ENCODE data around the gene DENND10. TPM values are rescaled to one million over a fixed set of nuclear protein-coding genes. Genes with fewer than 3 reads are reported as not detected.
A peak's percentile ranks its signal among the peaks of the same experiment; 100 is the strongest.

DENND10 gene
- total and polyA plus RNA-seq, 4 donors: 17.9 to 37.7 (median 27.3) TPM

- Histone ChIP-seq H3K4me1 (ENCODE audit: control insufficient read depth in 4 of 4, insufficient read depth in 4 of 4, low read length in 3 of 4) (peaks cover 0 to 14% (median 6%) of the 10 kb centered on the region in 4 donors), H3K27ac (ENCODE audit: low read depth in 1 of 2, low read length in 2 of 2) (peak overlapping the region; percentile 28 to 50), H3K36me3 (ENCODE audit: control insufficient read depth in 4 of 4, insufficient read depth in 3 of 4, low read depth in 1 of 4, low read length in 3 of 4) (no peaks in the 10 kb centered on the region), H3K9ac (ENCODE audit: low read depth in 1 of 2, low read length in 2 of 2) (no peak overlapping the region), H3K27me3 (ENCODE audit: control insufficient read depth in 4 of 4, insufficient read depth in 4 of 4, low read length in 3 of 4) (no peaks in the 10 kb centered on the region), H3K4me3 (ENCODE audit: low read depth in 1 of 3, low read length in 3 of 3) (no peak overlapping the region), H3K9me3 (ENCODE audit: control insufficient read depth in 4 of 4, low read length in 3 of 4) (no peaks in the 10 kb centered on the region)
- DNase-seq (ENCODE audit: low spot score): no peak
- TF ChIP-seq MAX (IDR thresholded peaks at IDR 0.05) (no peak), GABPA (IDR thresholded peaks at IDR 0.05 in 1 of 2, conservative IDR thresholded peaks at IDR 0.05 in 1 of 2) (no peak), JUND (IDR thresholded peaks at IDR 0.05) (no peak), YY1 (IDR thresholded peaks at IDR 0.05) (no peak), ATF3 (IDR thresholded peaks at IDR 0.05) (no peak), SP1 (IDR thresholded peaks at IDR 0.05) (no peak), CTCF (IDR thresholded peaks at IDR 0.05; ENCODE audit: low read depth, low read length, missing input control) (no peak)
- 70% methylated on average over 11 of the region's 11 CpGs for WGBS
Measured at GRCh38 chr10:119084896-119085295, 19.0 kb upstream of the DENND10 start.

- Histone ChIP-seq H3K27ac (ENCODE audit: low read depth in 1 of 2, low read length in 2 of 2) (no peak overlapping the region), H3K36me3 (ENCODE audit: control insufficient read depth in 4 of 4, insufficient read depth in 3 of 4, low read depth in 1 of 4, low read length in 3 of 4) (no peaks in the 10 kb centered on the region), H3K4me3 (ENCODE audit: low read depth in 1 of 3, low read length in 3 of 3) (no peak overlapping the region), H3K9ac (ENCODE audit: low read depth in 1 of 2, low read length in 2 of 2) (no peak overlapping the region), H3K9me3 (ENCODE audit: control insufficient read depth in 4 of 4, low read length in 3 of 4) (no peaks in the 10 kb centered on the region), H3K4me1 (ENCODE audit: control insufficient read depth in 4 of 4, insufficient read depth in 4 of 4, low read length in 3 of 4) (peaks cover 0 to 14% (median 6%) of the 10 kb centered on the region in 4 donors), H3K27me3 (ENCODE audit: control insufficient read depth in 4 of 4, insufficient read depth in 4 of 4, low read length in 3 of 4) (no peaks in the 10 kb centered on the region)
- TF ChIP-seq FOXA2 (IDR thresholded peaks at IDR 0.05) (no peak), RAD21 (IDR thresholded peaks at IDR 0.05) (no peak)
- no peak for DNase-seq (ENCODE audit: low spot score)
- 68% methylated on average over 4 of the region's 4 CpGs for WGBS
Measured at GRCh38 chr10:119087271-119087882, 16.5 kb upstream of the DENND10 start.

GRCh38 chr10:119090026-119090795, 13.7 kb upstream of the DENND10 start:
- H3K27ac ChIP-seq (ENCODE audit: low read depth in 1 of 2, low read length in 2 of 2): no peak overlapping the region
- no peak for DNase-seq (ENCODE audit: low spot score)
- no peaks in the 10 kb centered on the region for H3K27me3 ChIP-seq (ENCODE audit: control insufficient read depth in 4 of 4, insufficient read depth in 4 of 4, low read length in 3 of 4)
- TF ChIP-seq RXRA (IDR thresholded peaks at IDR 0.05) (no peak), GABPA (IDR thresholded peaks at IDR 0.05 in 1 of 2, conservative IDR thresholded peaks at IDR 0.05 in 1 of 2) (no peak), ZBTB33 (IDR thresholded peaks at IDR 0.05) (no peak), HNF4G (IDR thresholded peaks at IDR 0.05) (no peak), FOXA1 (IDR thresholded peaks at IDR 0.05) (no peak), EGR1 (IDR thresholded peaks at IDR 0.05; ENCODE audit: low read depth in 2 of 2) (no peak), REST (IDR thresholded peaks at IDR 0.05) (no peak), YY1 (IDR thresholded peaks at IDR 0.05) (no peak), SP1 (IDR thresholded peaks at IDR 0.05) (no peak), FOXA2 (IDR thresholded peaks at IDR 0.05) (no peak), CTCF (IDR thresholded peaks at IDR 0.05; ENCODE audit: low read depth, low read length, missing input control) (no peak), JUND (IDR thresholded peaks at IDR 0.05) (no peak), RAD21 (IDR thresholded peaks at IDR 0.05) (no peak)

More at GRCh38 chr10:119090026-119090795, 13.7 kb upstream of the DENND10 start:
- no peaks in the 10 kb centered on the region for H3K9me3 ChIP-seq (ENCODE audit: control insufficient read depth in 4 of 4, low read length in 3 of 4)
- H3K4me3 ChIP-seq (ENCODE audit: low read depth in 1 of 3, low read length in 3 of 3): no peak overlapping the region
- no peak overlapping the region for H3K9ac ChIP-seq (ENCODE audit: low read depth in 1 of 2, low read length in 2 of 2)
- 84% methylated on average over 13 of the region's 13 CpGs for WGBS
- H3K4me1 ChIP-seq (ENCODE audit: control insufficient read depth in 4 of 4, insufficient read depth in 4 of 4, low read length in 3 of 4): peaks cover 0 to 5% (median 3%) of the 10 kb centered on the region in 4 donors
- no peaks in the 10 kb centered on the region for H3K36me3 ChIP-seq (ENCODE audit: control insufficient read depth in 4 of 4, insufficient read depth in 3 of 4, low read depth in 1 of 4, low read length in 3 of 4)
